Measurements from ENCODE around the gene ZNF428.
"Not testable (repeated sequence)": the region's sequence is repeated elsewhere in the genome, so short reads cannot be mapped to it uniquely, and the experiment has no call there.

Gene ZNF428, protein sequence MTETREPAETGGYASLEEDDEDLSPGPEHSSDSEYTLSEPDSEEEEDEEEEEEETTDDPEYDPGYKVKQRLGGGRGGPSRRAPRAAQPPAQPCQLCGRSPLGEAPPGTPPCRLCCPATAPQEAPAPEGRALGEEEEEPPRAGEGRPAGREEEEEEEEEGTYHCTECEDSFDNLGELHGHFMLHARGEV

DNA sequence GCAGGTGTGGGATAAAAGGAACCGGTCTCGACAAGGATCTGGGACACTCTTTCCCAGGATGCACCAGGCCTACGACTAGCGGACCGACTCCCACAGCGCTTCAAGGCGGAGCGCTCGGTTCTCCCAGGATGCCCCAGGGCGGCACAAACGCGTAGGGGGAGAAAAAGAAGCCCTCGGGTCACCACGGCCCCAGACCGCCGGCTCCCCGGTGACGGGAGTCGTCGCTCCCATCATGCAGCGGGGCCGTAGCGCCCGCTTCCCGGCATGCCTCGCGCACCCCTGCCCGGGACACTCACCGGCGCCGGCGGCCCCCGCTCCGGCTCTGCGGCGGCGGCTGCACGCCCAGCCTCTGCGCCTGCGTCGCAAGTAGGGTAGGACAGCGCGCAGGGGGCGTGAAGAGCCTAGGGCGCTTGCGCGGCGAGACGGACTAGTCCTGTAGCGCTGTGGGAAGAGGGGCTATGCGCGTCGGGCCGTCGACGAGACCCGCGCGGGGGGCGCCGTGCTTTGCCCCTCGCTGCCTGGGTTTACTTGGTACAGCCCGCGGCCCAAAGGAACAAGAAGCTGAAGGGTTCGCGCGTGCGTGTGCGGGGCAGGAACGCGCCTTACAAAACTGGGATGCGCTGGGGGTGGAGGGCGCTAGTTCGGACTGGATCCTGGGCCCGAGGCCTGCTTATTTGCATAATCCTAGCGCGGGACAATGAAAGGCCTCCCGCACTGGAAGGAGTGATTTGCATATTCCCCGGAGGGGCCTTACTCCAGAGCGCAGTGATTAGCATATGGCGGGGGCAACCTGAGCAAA lies at the start of gene ZNF428:
Gene ZNF428 (minus strand): TSS at position 368 of the 799 bp plus-strand sequence. CDS start 5,325 bp downstream, outside the sequence.
- DNase-seq, result peak; percentile 86 to 88

DNA sequence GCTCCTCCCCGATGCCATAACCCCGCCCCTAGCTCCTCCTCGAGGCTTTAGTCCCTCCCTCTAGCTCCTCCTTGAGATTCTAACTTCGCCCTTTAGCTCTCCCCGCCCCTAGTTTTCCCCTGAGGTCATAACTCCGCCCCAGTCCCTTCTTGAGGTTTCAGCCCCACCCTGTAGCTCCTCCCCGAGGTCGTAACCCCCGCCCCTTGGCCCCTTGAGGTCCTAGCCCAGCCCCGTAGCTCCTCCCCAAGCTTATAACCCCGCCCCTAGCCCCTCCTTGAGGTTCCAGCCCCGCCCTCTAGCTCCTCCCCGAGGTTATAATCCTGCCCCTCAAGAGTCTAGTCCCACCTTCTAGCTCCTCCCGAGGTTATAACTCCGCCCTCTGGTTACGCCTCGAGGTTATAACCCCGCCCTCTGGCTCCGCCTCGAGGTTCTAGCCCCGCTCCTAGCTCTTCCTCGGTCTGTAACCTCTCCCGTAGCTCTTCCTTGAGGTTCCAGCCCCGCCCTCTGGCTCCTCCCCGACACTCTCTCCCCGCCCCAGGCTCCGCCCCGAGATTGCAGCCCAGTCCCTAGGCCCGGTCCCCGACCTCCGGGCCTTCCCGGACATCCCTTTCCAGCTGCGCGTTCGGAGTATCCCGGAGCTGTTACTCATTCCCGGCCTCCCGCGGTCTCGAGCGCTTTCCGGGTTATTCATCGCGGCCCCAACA lies 49.1 kb upstream of the ZNF428 start:
- DNase-seq, result peak; percentile 99 to 100

DNA sequence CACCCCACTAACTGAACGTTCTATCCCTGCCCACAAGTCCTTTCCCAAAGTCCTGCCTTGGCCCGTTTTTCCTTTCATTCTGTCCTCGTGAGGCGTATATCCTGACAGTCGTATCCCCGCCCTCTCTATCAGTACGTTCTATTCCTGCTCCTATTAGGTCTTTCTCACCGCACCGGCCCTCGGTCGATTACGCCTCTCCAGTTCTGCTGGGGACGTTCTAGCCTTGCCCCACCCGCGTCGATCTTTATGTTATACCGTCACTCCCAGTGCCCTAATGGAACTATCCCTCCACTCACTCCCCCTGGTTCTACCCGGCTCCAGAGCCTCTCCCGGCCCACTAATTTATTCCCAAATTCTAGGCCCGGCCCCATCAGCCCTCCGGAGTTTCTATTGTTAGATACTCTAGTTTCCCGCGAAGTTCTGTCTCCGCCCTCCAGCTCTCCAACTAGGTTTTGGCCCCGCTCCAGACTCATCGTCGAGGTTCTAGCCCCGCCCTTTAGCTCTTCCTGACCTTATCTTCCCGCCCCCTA lies 48.5 kb upstream of the ZNF428 start:
- no peak for DNase-seq

DNA sequence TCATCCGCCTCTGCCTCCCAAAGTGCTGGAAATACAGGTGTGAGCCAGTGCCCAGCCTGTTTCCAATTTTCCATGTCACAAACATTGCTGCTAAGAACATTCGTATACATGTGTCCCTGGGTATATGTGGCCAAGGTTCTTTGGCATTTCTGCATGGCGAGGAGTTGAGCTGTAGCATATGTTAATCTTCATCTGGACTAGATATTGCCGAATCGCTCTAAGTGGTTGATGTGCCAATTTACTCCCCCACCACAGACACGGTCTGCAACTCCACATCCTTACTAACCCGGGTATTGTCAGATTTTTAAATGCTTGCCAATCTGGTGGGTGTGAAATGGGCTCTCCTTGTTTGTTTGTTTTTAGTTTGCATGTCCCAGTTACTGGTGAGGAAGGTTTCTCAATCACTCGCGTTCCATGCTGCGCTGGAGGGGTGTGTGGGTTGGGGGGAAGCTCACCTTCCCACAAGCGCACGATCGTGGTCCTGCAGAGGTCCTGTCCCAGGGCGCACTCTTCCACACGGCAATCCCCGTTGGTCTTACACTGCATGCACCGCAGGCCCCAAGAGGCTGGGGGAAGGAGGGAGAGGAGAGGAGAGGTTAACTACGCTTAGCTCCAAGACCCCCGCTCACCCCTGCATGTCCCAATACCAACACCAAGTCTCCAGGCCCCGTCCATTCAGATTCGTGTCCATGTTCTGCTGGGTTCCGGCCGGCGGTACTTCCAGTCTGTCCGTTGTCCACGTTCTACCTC lies 47.9 kb upstream of the ZNF428 start:
- no peak for DNase-seq

DNA sequence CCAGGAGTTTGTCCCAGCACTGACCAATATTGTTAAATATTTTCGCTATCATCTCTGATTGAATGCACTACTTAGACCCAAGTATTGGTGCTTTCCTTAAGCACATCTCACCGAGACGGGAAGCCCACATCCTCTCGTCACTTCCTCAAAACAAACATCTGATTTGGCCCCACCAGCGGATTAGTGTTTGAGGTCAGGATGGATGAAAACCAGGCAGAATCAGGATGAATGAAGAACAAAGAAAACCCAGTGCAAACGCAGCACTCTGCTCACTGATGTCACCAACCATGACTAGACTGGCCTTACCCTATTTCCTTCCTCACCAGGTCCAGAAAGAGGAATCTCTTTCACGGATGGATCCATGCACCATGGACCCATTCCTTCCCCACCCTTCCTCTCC lies 44.6 kb upstream of the ZNF428 start:
- peak; percentile 61 to 63 for DNase-seq

DNA sequence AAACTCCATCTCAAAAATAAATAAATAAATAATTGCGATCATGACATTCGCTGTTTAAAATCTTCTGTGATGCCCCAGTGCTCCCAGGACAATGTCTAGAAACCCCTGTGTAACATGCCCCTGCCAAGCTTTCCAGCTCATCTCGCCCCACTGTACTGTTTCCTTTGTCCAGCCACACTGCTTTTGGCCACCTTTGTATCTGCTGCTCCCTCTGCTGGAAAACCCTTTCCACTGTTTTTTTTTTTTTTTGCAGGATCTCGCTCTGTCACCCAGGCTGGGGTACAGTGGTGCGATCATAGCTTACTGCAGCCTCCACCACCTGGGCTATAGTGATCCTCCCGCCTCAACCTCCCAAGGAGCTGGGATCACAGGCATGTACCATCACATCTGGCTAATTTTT lies 43.1 kb upstream of the ZNF428 start:
- DNase-seq, result no peak

DNA sequence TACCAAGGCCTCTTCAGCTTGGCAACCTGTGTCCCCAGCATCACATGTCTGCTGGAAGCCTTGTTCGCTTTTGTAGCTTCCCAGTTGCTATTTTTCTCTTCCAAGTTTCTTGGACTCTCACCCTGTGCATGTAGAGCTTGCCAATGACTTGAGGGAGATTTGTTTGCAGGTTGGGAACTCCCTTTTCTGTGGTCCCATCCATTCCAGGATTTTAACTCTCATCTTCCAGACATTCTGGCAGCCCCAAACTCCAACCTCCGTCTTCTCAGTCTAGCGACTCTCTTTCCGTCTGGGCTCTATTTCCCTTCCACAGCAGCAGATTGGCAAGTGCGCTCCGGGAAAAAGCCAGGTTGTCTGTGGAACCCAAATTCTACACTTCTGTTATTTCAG lies 41.5 kb upstream of the ZNF428 start:
- no peak for DNase-seq

DNA sequence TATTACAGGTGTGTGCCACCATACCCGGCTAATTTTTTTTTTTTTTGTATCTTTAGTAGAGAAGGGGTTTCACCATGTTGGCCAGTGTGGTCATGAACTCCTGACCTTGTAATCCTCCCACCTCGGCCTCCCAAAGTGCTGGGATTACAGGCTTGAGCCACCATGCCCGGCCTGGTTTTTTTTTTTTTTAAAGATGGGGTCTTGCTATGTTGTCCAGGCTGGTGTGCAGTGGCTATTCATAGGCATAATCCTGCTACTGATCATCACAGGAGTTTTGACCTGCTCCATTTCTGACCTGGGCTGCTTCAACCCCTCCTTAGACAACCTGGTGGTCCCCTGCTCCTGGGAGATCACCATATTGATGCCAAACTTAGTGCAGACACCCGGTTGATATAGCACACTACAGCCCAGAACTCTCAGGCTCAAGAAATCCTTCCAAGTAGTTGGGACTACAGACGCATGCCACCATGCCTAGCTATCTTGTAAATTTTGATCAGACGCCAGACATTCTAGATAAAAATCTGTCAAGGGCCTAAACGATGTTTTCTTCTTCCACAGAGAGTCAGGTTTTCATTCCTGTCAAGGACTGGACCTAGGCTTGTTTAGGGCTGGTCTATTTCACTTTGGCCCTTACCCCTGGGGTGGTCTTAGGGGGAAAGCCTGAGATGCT lies 41.0 kb upstream of the ZNF428 start:
- DNase-seq, result no peak

DNA sequence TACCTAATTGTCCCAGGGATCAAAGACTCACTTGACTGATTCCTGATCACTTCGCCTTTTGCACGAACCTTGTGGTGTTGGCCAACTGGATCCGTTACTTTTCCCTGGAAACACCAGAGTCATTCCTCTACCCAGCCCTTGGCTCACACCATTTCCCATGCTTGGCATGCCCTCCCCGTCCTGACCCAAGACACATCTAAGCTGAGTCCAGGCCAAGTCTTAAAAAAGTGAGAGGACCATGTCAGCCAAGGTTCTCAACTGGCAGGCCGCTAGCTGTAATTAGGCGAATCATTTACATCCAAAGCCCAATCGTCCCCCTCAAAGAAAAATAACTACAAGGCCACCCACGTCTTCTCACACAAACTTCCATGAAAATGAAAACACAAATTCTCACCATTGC lies 39.1 kb upstream of the ZNF428 start:
- DNase-seq, result no peak

DNA sequence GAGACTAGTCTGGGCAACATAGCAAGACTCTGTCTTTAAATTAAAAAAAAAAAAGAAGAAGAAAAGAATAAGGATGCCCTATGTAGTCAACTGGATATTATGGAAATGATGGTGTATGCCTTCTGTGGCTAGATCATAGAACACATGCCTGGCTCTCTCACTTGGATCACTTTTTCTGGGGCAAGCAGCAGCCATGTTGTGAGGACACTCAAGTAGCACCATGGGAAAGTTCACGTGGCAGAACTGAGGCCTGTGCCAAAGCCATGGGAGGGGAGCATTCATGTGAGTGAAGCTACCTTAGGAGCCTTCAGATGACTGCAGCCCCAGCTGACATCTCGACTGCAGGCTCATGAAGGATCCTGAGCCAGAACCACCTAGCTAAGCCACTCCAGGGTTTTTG lies 38.6 kb upstream of the ZNF428 start:
- DNase-seq, result no peak

DNA sequence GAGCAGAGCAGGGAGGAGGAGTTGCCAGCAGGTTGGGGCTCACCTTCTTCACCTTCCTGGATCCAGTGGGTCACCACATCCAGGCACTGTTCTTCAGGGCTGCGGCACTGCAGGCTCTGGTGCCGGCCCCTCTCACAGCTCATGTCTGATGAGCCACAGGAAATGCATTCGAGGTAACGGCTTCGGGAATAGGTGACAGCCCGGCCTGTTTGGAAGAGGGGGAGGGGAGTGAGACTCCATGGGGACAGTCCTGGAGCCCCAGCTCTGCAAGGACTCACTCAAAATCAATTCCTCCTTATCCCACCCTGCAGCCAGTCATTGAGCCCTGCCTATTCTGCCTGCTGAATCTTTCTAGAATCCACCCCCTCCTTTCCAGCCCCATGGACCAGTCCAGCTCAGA lies 37.0 kb upstream of the ZNF428 start:
- no peak for DNase-seq

DNA sequence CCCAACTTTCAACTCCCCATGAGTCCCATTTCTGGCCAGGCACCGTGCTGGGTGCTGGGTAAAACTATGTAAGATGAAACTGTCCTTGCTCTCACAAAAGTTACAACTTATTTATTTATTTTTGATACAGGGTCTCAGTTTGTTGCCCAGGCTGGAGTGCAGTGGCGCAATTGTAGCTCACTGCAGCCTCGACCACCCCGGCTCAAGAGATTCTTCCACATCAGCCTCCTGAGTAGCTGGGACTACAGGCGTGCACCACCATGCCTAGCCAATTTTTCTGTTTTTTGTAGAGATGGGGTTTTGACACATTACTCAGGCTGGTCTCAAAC lies 33.1 kb upstream of the ZNF428 start:
- no peak for DNase-seq

DNA sequence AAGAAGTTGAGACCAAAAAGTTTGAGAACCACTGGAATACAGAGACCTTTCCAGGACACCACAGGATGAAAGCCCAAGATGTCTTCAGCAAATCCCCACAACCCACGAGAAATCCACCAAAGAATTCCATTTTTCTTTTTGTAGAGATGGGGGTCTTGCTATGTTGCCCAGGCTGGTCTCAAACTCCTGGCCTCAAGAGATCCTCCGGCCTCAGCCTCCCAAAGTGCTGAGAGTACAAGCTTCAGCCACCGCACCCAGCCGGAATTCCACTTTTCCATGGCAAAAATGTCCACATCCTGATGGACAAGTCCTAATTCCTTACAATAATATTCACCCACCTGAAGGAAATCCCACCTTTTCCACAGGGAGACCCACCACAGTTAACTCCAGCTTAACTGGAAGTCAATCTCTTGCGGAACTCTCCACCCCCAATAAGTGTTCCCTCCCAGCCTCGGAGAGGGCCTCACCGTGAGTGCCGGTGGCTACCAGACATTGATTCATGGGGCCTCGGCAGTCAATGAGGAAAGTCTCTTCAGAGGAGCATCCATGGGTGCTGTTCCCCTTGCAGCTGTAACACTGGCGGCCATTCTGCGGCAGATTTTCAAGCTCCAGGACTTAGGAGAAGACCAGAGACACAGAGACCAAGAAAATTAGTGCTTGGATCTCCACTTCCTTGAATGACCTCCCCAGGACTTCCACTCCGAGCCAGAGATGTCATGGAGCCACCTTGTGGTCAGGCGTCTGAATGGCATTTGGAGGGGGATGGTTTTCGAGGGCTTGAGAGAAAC lies 32.5 kb upstream of the ZNF428 start:
- peak in 1 of 2 donors; percentile 68 for DNase-seq

DNA sequence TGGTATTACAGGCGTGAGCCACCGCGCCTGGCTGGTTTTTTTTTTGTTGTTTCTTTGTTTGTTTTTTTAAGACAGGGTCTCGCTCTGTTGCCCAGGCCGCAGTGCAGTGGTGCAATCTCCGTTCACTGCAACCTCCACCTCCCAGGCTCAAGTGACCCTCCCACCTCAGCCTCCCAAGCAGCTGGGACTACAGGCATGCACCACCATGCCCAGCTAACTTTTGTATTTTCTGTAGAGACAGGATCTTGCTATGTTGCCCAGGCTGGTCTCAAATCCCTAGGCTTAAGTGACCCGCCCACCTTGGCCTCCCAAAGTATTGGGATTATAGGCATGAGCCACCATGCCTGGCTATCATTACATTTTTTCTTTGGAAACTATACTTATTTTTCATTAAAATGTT lies 30.8 kb upstream of the ZNF428 start:
- DNase-seq, result not testable (repeated sequence)

DNA sequence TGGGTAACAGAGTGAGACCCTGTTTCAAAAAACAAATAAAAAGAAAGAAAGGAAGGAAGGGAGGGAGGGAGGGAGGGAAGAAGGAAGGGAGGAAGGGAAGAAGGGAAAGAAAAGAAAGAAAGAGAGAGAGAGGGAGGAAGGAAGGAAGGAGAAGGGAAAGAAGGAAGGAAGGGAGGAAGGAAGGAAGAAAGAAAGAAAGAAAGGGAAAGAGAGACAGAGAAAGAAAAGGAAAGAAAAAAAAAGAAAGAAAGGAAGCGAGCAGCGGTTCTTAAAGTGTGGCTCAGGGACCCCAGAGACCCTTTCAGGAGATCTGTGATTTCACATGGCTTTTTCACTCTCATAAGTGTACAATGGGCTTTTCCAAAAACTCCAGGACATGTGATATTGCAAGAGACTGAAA lies 30.1 kb upstream of the ZNF428 start:
- no peak for DNase-seq

DNA sequence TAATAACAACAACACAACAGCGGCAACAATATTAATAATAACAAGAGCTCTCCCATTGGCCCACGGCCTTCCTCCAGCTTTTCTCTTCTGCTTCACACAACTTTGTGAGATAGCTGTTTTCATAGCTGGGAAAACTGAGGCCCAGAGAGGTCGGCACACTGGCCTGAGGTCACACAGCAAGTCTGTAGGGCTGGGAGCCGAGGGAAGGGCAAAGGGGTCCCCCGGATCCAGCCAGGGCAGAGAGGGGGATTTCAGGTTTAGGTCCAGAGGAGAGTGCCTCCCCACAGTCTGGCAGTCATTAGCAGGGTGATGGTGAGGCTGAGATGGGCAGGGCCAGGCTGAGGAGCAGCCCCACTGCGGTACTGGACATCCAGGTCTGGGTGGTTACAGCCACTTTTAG lies 29.2 kb upstream of the ZNF428 start:
- no peak for DNase-seq

DNA sequence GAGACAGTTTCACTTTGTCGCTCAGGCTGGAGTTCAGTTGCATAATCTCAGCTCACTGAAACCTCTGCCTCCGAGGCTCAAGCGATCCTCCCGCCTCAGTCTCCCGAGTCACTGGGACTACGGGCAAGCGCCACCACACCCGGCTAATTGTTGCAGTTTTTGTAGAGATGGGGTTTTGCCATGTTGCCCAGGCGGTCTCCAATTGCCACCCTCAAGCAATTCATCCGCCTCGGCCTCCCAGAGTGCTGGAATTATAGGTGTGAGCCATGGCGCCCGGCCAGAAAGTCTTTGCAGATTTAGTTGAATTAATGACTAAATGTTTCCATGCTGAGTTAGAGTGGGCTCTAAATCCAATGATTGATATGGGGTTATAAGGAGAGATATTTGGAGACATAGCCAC lies 24.8 kb upstream of the ZNF428 start:
- no peak for DNase-seq

DNA sequence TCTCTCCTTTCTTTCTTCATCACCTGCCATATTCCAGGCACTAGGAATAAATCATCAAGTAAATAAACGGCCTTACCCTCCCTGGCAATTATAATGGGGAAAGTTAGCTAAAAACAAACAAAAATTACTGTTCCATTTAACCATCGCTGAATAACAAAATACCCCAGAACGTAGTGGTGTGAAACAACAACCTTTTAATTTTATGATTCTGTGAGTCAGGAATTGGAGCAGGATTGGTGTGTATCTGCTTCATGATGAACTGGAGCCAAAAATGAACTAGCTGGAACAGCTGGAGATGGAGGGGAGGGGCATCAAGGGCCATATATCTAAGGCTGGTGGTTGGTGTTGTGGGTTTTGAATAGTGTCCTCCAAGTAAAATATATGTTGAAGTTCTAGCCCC lies 23.9 kb upstream of the ZNF428 start:
- DNase-seq, result no peak

DNA sequence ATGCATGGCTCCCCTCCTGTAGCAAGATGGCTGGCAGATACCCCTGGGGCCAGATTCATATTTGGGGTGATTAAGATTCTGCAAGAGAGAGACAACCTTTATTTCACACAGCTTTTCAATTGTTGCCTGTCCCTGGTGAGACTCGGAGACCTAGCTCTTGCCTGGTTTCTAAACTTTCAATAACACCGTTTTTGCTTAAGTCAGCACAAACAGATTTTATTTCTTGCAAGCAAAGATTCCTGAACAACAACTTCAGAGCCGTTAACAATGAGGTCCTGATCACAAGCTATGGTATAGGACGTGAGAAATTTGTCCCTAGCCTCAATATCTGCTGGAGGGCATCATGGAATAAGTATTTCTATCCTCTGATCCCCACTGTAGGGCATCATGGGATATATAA lies 23.1 kb upstream of the ZNF428 start:
- no peak for DNase-seq

DNA sequence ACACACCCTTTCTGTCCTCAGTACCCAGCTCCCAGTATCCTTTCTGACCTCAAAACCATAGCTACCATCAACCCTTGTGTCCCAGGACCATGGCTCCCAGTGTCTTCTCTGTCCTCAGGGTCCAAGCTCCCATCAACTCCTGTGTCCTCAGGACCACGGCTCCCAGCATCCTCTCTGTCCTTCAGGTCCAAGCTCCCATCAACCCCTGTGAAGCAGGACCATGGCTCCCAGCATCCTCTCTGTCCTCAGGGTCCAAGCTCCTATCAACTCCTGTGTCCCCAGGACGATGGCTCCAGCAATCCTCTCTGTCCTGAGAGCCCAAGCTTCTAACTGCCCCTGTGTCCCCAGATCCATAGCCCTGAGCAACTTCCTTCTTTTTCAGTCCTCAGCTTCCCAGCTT lies 21.9 kb upstream of the ZNF428 start:
- DNase-seq, result no peak

DNA sequence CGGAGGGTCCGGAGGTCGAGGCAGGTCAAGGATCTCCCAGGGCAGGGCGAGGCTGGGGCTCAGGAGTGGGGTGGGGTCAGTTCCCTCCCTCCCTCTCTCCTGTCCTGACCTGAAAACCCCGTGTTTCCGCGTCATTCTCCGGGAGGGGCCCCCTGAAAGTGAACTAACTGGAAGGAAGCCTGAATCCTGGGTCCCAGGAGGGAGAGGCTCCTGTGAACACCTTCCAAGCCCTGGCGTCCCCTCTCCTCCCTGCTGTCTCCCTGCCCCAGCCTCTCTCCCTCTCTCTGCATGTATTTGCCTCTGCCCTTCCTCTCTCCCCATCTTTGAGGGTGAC lies 21.0 kb upstream of the ZNF428 start:
- no peak for DNase-seq

Measured in inflammatory macrophage treated with lipopolysaccharide for 1 hour (primary cell).